ENCODE results near the gene RTN4RL2. TPM values are rescaled to one million over a fixed set of nuclear protein-coding genes. Genes with fewer than 3 reads are reported as not detected.

The RTN4RL2 gene
- total and polyA plus RNA-seq, 12 donors = 0.24 to 2.1 (median 0.71) TPM; not detected in 3

DNA sequence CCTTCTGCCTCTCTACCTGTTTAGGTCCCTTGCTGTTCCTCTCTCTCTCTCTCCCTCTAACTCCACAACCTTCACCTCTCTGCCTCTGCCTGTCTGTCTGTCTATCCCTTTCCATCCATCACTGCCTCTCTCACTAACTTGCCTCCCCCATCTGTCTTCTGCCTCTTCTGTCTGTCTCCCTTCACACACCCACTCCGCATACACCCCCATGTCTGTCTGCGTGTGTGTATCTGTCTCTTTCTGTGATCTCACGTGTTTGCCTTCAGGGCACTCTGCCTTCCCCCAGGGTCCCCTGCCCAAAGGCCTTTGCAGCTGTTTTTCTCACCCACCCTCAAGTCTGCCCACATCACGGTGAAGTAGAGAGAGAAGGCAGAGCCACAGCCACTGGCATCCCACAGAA lies 7.9 kb downstream of the RTN4RL2 start:
- no peak for DNase-seq
- Histone ChIP-seq H3K27ac (no peak overlapping the region), H3K27me3 (no peaks in the 10 kb centered on the region), H3K9me3 (replicated peaks in 1 of 3) (no peaks in the 10 kb centered on the region), H3K36me3 (replicated peaks in 1 of 2) (no peaks in the 10 kb centered on the region), H3K4me3 (no peak overlapping the region), H3K4me1 (replicated peaks in 1 of 2) (no peaks in the 10 kb centered on the region)
- 76 to 89% (median 81%) methylated on average over 4 of the region's 4 CpGs for WGBS, 4 donors
- intact Hi-C loops (cut with DNase I) = loop anchor here in 1 of 2 donors (10.0 kb wide), 1 partner anchor 177 kb away; the partner anchor contains the start of gene YPEL4
- no peak for TF ChIP-seq POLR2A (IDR thresholded peaks at IDR 0.05)
- TF ChIP-seq, protein P1, sequence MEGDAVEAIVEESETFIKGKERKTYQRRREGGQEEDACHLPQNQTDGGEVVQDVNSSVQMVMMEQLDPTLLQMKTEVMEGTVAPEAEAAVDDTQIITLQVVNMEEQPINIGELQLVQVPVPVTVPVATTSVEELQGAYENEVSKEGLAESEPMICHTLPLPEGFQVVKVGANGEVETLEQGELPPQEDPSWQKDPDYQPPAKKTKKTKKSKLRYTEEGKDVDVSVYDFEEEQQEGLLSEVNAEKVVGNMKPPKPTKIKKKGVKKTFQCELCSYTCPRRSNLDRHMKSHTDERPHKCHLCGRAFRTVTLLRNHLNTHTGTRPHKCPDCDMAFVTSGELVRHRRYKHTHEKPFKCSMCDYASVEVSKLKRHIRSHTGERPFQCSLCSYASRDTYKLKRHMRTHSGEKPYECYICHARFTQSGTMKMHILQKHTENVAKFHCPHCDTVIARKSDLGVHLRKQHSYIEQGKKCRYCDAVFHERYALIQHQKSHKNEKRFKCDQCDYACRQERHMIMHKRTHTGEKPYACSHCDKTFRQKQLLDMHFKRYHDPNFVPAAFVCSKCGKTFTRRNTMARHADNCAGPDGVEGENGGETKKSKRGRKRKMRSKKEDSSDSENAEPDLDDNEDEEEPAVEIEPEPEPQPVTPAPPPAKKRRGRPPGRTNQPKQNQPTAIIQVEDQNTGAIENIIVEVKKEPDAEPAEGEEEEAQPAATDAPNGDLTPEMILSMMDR (IDR thresholded peaks at IDR 0.05) = no peak

GRCh38 chr11:57469268-57469667 lies 8.9 kb downstream of the RTN4RL2 start:
- Histone ChIP-seq H3K4me1 (replicated peaks in 1 of 2) (no peaks in the 10 kb centered on the region), H3K27ac (no peak overlapping the region), H3K36me3 (replicated peaks in 1 of 2) (no peaks in the 10 kb centered on the region), H3K4me3 (no peak overlapping the region), H3K27me3 (no peaks in the 10 kb centered on the region), H3K9me3 (replicated peaks in 1 of 3) (no peaks in the 10 kb centered on the region)
- intact Hi-C loops (cut with DNase I) = loop anchor here in 1 of 2 donors (10.0 kb wide), 1 partner anchor 176 kb away; the partner anchor contains the start of gene YPEL4
- DNase-seq = no peak
- TF ChIP-seq, protein P1 (IDR thresholded peaks at IDR 0.05) = no peak
- TF ChIP-seq POLR2A (IDR thresholded peaks at IDR 0.05) = no peak
- WGBS, 4 donors = 69 to 78% (median 73%) methylated on average over 5 of the region's 5 CpGs

DNA sequence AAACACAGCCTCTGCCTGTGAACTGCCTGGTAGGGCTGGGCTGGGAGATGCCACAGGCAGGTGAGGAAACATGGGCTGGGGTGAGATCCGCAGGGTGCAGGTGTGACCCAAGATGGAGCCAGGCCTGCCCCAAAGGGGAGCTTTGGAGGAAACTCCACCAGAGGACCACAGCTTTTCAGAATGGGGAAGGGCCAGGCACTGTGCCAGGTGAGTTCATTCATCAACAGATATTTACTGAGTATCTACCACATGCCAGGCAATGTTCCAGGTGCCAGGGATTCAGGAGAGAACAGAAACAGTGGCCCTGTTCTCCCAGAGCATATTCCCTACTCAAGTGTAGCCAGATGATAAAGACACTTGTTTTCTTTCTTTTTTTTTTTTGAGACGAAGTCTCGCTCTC lies 11.2 kb downstream of the RTN4RL2 start:
- intact Hi-C loops (cut with DNase I) = loop anchor here in 1 of 2 donors (10.0 kb wide), 1 partner anchor 127 kb away; no protein-coding TSS in a partner anchor
- Histone ChIP-seq H3K9me3 (replicated peaks in 1 of 3) (no peaks in the 10 kb centered on the region), H3K27ac (no peak overlapping the region), H3K27me3 (no peaks in the 10 kb centered on the region), H3K4me3 (no peak overlapping the region), H3K36me3 (replicated peaks in 1 of 2) (no peaks in the 10 kb centered on the region), H3K4me1 (replicated peaks in 1 of 2) (peaks cover 7 to 16% of the 10 kb centered on the region in 2 donors)
- DNase-seq = no peak
- TF ChIP-seq, protein P1 (IDR thresholded peaks at IDR 0.05) = no peak
- no peak for TF ChIP-seq POLR2A (IDR thresholded peaks at IDR 0.05)
- 83 to 100% (median 89%) methylated on average over 3 of the region's 3 CpGs for WGBS, 4 donors

GRCh38 chr11:57473285-57473841 lies 13.0 kb downstream of the RTN4RL2 start:
- DNase-seq = no peak
- no peaks in the 10 kb centered on the region for H3K27me3 ChIP-seq
- no peak overlapping the region for H3K4me3 ChIP-seq
- no peak overlapping the region for H3K27ac ChIP-seq
- WGBS, 4 donors = 43 to 68% (median 60%) methylated on average over 6 of the region's 6 CpGs
- no peaks in the 10 kb centered on the region for H3K36me3 ChIP-seq (replicated peaks in 1 of 2)
- H3K9me3 ChIP-seq (replicated peaks in 1 of 3) = no peaks in the 10 kb centered on the region
- H3K4me1 ChIP-seq (replicated peaks in 1 of 2) = peaks cover 11 to 21% of the 10 kb centered on the region in 2 donors
- TF ChIP-seq, protein P1 (IDR thresholded peaks at IDR 0.05) = no peak
- TF ChIP-seq POLR2A (IDR thresholded peaks at IDR 0.05) = no peak
- intact Hi-C loops (cut with DNase I) = loop anchor here in 1 of 2 donors (10.0 kb wide), 1 partner anchor 129 kb away; no protein-coding TSS in a partner anchor
